BLaER1 treated with 17β-estradiol and CSF1 and Interleukin-3, amounts not matched to agents 10 nM and 100 nM (cell line): Measurements from ENCODE around the gene GLRX.

Experiments
- H3K27ac ChIP-seq, 11 experiments: shearing (Covaris generic); formaldehyde crosslinking; 2 replicates each; pipeline ENCODE4 v1.8.1; 2022
- H3K27me3 ChIP-seq, 11 experiments: shearing (Covaris generic); formaldehyde crosslinking; 2 replicates each; pipeline ENCODE4 v1.8.1; 2022
- H3K36me3 ChIP-seq, 11 experiments: shearing (Covaris generic); formaldehyde crosslinking; 2 replicates each; pipeline ENCODE4 v1.8.1; 2022
- H3K4me1 ChIP-seq, 10 experiments: shearing (Covaris generic); formaldehyde crosslinking; 2 replicates each; pipeline ENCODE4 v1.8.1; 2022
- H3K4me2 ChIP-seq, 11 experiments: shearing (Covaris generic); formaldehyde crosslinking; 2 replicates each; pipeline ENCODE4 v1.8.1; 2022
- H3K4me3 ChIP-seq, 10 experiments: shearing (Covaris generic); formaldehyde crosslinking; 2 replicates each; pipeline ENCODE4 v1.8.1; 2022
- H3K9ac ChIP-seq, 11 experiments: shearing (Covaris generic); formaldehyde crosslinking; 2 replicates each; pipeline ENCODE4 v1.8.1; 2022
- H3K9me3 ChIP-seq, 11 experiments: shearing (Covaris generic); formaldehyde crosslinking; replicated peaks in 1 of 11; 2 replicates each; pipeline ENCODE4 v1.8.1; 2022
- H4K20me1 ChIP-seq, 11 experiments: shearing (Covaris generic); formaldehyde crosslinking; 2 replicates each; pipeline ENCODE4 v1.8.1; 2022
- Cebpa-rat ChIP-seq, 11 experiments: shearing (Covaris generic); IDR thresholded peaks; 2 replicates each; pipeline ENCODE4 v1.8.1; 2022

The GLRX gene

DNA sequence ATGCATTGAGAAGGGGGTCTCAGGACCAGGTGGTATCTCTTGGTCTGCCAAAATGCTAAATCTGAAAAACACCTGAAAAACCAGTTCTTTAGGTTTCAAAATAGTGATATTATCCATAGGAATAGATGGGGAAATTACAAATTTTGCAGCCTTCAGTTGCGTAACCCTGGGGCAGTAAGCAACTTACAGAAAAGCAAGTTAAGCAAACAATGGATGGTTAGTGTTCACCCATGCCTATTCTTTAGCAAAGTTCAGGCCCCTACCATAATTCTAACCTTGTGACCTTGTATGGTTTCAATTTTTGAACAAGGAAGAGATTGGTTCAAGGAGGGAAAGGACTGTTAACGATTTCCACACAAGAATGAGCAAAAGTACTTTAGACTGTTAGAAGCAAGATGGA, 24.5 kb downstream of the GLRX start:
- peaks cover 0 to 4% (median 0%) of the 10 kb centered on the region in 11 experiments; a peak in 2 of 22 replicates for H3K9me3 ChIP-seq
- peaks cover 18 to 78% (median 55%) of the 10 kb centered on the region in 11 experiments; a peak in 20 of 22 replicates for H3K36me3 ChIP-seq
- H3K27ac ChIP-seq = no peak overlapping the region
- peaks cover 5 to 32% (median 10%) of the 10 kb centered on the region in 10 experiments; a peak in 19 of 20 replicates for H3K4me1 ChIP-seq
- H3K4me3 ChIP-seq = no peak overlapping the region
- H3K4me2 ChIP-seq = peak overlapping the region in 3 of 11 experiments; percentile 6 to 48 (median 28); a peak in 2 of 22 replicates
- TF ChIP-seq Cebpa-rat (IDR thresholded peaks at IDR 0.05) = peak in 5 of 11 experiments; percentile 10 to 30 (median 22); a peak in 2 of 22 replicates
- H4K20me1 ChIP-seq = no peaks in the 10 kb centered on the region
- no peak overlapping the region for H3K9ac ChIP-seq
- H3K27me3 ChIP-seq = no peaks in the 10 kb centered on the region

DNA sequence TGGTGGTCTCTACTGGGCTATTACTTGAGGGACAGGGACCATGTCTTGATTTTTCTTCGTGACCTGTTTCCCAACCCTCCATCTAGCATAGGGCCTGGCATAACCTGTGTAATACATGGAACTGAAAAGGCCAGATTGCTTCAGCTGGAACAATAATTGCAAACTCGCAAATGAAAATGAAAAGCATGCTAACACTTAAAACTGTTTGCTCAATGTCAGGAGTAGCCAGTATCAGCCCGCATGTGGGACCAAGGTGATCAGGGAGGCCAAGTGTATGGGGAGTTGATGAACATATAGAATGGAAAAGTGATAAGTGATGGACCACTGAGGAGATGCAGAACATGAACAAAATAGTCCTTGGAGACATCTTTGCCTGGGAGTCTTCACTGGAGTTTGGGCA, 25.2 kb downstream of the GLRX start:
- H3K4me1 ChIP-seq = peaks cover 5 to 28% (median 10%) of the 10 kb centered on the region in 10 experiments; a peak in 19 of 20 replicates
- no peaks in the 10 kb centered on the region for H3K27me3 ChIP-seq
- TF ChIP-seq Cebpa-rat (IDR thresholded peaks at IDR 0.05) = no peak
- H3K4me3 ChIP-seq = no peak overlapping the region
- no peak overlapping the region for H3K9ac ChIP-seq
- no peak overlapping the region for H3K27ac ChIP-seq
- H3K4me2 ChIP-seq = no peak overlapping the region
- no peaks in the 10 kb centered on the region for H4K20me1 ChIP-seq
- peaks cover 0 to 4% (median 0%) of the 10 kb centered on the region in 11 experiments; a peak in 2 of 22 replicates for H3K9me3 ChIP-seq
- peaks cover 23 to 78% (median 60%) of the 10 kb centered on the region in 11 experiments; a peak in 21 of 22 replicates for H3K36me3 ChIP-seq

DNA sequence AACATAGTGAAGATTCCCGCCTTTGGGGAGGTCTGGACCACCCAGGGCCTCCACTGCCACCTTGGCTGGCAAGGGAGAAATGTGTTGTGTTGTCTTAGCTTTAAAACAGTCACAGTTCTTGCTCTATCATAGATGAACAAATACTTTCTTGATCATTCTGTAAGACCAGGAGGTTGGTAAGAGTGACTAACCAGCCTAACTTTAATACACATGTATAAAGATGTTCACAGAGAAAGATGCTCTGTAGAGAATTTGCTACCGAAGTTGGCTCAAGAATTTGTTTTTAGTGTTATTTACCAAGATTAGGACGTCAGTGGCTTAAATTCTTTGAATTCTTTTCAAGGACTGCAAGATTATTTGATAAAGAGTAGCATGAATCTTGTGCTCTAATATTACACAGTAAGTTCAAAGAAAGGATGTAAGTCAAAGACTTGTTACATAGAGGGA, 28.4 kb downstream of the GLRX start:
- H3K27ac ChIP-seq = no peak overlapping the region
- H3K36me3 ChIP-seq = peaks cover 48 to 96% (median 76%) of the 10 kb centered on the region in 11 experiments

DNA sequence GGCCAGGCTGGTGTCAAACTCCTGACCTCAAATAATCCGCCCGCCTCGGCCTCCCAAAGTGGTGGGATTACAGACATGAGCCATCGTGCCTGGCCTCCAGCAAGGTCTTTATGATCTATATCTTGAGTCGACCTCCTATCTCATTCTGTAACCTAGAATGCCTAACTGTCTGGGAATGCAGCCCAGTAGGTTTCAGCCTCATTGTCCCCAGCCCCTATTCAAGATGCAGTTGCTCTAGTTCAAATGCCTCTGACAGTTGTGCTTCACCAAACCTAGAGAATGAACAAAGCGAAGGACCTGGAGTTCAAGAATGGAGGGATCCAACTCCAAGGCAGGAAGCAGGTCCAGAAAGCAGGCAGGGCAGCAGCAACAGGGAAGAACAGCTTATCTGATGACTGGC, 30.8 kb downstream of the GLRX start:
- Histone ChIP-seq H3K4me2 (no peak overlapping the region), H3K9me3 (no peaks in the 10 kb centered on the region), H4K20me1 (no peaks in the 10 kb centered on the region), H3K27ac (no peak overlapping the region), H3K4me1 (no peaks in the 10 kb centered on the region), H3K27me3 (no peaks in the 10 kb centered on the region), H3K9ac (no peak overlapping the region), H3K36me3 (peaks cover 62 to 98% (median 81%) of the 10 kb centered on the region in 11 experiments), H3K4me3 (no peak overlapping the region)
- TF ChIP-seq Cebpa-rat (IDR thresholded peaks at IDR 0.05) = no peak

More for the DNA sequence above, 28.4 kb downstream of the GLRX start:
- Histone ChIP-seq H3K27me3 (no peaks in the 10 kb centered on the region), H4K20me1 (no peaks in the 10 kb centered on the region), H3K9ac (no peak overlapping the region), H3K4me3 (no peak overlapping the region), H3K4me1 (peaks cover 0 to 11% (median 0%) of the 10 kb centered on the region in 10 experiments; a peak in 4 of 20 replicates), H3K9me3 (no peaks in the 10 kb centered on the region), H3K4me2 (no peak overlapping the region)
- no peak for TF ChIP-seq Cebpa-rat (IDR thresholded peaks at IDR 0.05)

DNA sequence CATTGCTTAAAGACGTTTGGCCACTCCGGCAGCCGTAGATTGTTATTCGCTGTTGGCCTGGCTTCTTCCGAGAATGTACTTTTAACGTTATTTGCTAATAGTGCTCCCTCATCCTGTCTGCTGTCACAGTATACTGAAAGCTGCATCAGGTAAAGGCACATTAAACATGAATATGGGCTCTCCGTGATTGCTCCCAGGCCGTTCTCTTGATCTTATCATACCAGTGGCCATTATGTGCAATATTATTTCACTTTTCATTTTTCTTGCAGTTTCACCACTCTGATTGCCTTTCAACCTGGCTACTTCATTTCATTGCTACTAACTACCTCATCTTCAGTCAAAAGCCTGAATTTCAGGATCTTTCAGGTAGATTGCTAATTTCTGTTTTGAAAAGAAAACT, 34.0 kb downstream of the GLRX start:
- Histone ChIP-seq H4K20me1 (no peaks in the 10 kb centered on the region), H3K4me1 (peaks cover 0 to 18% (median 0%) of the 10 kb centered on the region in 10 experiments; a peak in 4 of 20 replicates), H3K36me3 (peaks cover 63 to 100% (median 78%) of the 10 kb centered on the region in 11 experiments), H3K4me3 (no peak overlapping the region), H3K9ac (no peak overlapping the region), H3K27ac (no peak overlapping the region), H3K4me2 (no peak overlapping the region), H3K9me3 (no peaks in the 10 kb centered on the region), H3K27me3 (no peaks in the 10 kb centered on the region)
- TF ChIP-seq Cebpa-rat (IDR thresholded peaks at IDR 0.05) = no peak

DNA sequence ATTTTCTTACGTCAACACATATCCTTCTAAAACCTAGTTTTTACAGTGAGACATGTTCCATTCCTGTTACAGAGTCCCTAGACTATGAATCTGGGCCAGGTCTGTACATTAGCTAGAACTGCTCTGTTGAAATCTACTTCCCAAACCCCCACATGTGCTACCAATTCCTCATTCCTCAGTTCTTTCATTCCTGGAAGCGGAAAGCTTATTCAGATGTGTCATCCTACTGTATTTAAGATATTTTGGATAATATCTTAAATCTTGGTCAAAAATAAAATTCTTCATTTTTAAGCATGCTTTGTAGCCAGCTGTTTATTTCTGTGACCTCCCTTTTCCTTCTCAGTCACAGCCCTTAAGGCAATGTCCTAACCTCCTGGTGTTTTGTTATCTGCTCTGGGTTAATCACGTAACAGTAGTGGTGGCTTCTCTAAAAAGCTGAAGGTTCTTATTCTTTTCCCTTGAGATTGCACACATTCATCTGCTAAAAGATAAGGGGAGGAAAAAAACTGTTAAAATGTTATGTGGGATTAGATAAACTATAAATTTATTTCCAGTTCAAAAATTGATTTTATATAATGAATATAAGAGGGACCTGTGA, 35.6 kb downstream of the GLRX start:
- H3K9me3 ChIP-seq = no peaks in the 10 kb centered on the region
- TF ChIP-seq Cebpa-rat (IDR thresholded peaks at IDR 0.05) = no peak

DNA sequence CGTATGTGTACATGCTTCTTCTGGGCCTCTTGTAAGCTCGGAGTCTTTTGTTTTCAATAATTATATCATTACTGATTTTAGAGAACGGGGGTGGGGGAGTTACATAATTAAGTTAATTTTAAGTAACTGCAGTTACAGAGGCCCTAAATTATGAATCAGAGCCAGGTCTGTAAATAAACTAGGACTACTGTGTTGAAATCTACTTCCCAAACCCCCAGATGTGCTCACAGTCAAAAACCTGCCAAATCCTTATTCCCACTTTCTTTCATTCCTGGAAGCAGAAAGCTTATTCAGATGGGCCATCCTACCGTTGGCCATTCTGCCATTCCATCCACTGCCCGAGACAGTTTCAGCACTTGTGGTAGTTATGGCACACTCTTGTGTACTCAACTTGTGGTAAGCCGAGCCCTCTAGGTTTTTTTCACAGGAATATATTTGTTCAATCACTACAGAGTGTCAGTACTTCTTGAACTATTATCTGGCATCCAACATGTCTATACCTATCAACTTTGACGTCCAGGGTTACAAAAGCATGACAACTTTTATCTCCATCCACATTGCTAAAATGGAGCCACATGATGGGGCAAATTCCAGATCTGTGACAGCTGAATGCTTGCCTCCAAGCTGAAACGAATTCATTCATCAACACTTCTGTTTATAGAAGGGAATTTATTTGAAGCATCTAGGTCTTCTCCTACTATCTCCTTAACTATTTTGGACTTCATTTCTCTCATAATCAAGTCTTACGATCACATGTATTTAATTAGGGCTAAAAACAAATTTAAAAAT, 37.8 kb downstream of the GLRX start:
- no peak overlapping the region for H3K4me2 ChIP-seq
- H3K4me1 ChIP-seq = peaks cover 0 to 44% (median 21%) of the 10 kb centered on the region in 10 experiments; a peak in 18 of 20 replicates
- no peaks in the 10 kb centered on the region for H3K9me3 ChIP-seq
- no peaks in the 10 kb centered on the region for H3K27me3 ChIP-seq
- no peak overlapping the region for H3K9ac ChIP-seq
- H3K36me3 ChIP-seq = peaks cover 34 to 76% (median 48%) of the 10 kb centered on the region in 11 experiments
- no peak overlapping the region for H3K4me3 ChIP-seq
- H4K20me1 ChIP-seq = no peaks in the 10 kb centered on the region
- no peak for TF ChIP-seq Cebpa-rat (IDR thresholded peaks at IDR 0.05)
- H3K27ac ChIP-seq = no peak overlapping the region

More for the DNA sequence above, 35.6 kb downstream of the GLRX start:
- no peak overlapping the region for H3K4me3 ChIP-seq
- H3K27ac ChIP-seq = no peak overlapping the region
- H3K27me3 ChIP-seq = no peaks in the 10 kb centered on the region
- H3K9ac ChIP-seq = no peak overlapping the region
- H4K20me1 ChIP-seq = no peaks in the 10 kb centered on the region
- peaks cover 0 to 23% (median 0%) of the 10 kb centered on the region in 10 experiments; a peak in 6 of 20 replicates for H3K4me1 ChIP-seq
- H3K4me2 ChIP-seq = no peak overlapping the region
- peaks cover 54 to 90% (median 67%) of the 10 kb centered on the region in 11 experiments for H3K36me3 ChIP-seq

DNA sequence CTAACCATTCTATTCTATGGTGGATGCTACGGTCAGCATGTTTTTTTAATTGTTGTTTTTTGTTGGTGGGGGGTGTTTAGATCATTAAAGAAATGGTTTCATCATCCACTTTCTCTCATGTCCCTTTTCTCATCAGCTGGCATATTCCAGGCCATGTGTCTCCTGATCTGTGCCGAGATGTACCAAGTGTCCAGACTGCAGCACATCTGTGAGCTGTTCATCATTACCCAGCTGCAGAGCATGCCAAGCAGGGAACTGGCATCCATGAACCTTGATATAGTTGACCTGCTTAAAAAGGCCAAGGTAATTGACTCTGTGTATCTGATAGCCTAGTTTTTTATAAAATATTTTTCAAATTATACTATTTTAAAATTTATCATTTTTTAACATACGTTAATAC, 38.9 kb downstream of the GLRX start:
- no peak overlapping the region for H3K4me3 ChIP-seq
- no peaks in the 10 kb centered on the region for H4K20me1 ChIP-seq
- H3K36me3 ChIP-seq = peaks cover 28 to 66% (median 40%) of the 10 kb centered on the region in 11 experiments
- no peaks in the 10 kb centered on the region for H3K9me3 ChIP-seq
- H3K4me2 ChIP-seq = no peak overlapping the region
- H3K4me1 ChIP-seq = peaks cover 10 to 54% (median 31%) of the 10 kb centered on the region in 10 experiments; a peak in 19 of 20 replicates
- TF ChIP-seq Cebpa-rat (IDR thresholded peaks at IDR 0.05) = no peak
- no peak overlapping the region for H3K27ac ChIP-seq
- H3K27me3 ChIP-seq = no peaks in the 10 kb centered on the region
- no peak overlapping the region for H3K9ac ChIP-seq

DNA sequence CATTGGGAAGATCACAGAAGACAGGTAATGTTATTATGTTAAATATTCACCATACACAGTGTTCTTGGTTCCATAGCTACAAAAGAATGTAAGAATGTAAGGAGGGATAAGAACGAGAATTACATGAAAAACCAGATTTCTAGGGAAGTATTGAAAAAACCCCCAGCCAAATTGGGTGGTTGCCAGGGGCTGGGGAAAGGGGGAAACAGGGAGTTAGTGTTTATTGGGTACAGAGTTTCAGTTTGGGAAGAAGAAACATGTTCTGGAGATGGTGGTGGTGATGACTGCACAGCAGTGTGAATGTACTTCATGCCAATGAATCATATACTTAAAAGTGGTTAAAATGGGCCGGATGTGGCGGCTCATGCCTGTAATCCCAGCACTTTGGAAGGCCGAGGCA, 40.3 kb downstream of the GLRX start:
- H3K9ac ChIP-seq = no peak overlapping the region
- H3K4me1 ChIP-seq = peaks cover 10 to 60% (median 33%) of the 10 kb centered on the region in 10 experiments; a peak in 19 of 20 replicates
- TF ChIP-seq Cebpa-rat (IDR thresholded peaks at IDR 0.05) = no peak
- no peaks in the 10 kb centered on the region for H4K20me1 ChIP-seq
- no peak overlapping the region for H3K4me2 ChIP-seq
- peaks cover 13 to 58% (median 28%) of the 10 kb centered on the region in 11 experiments for H3K36me3 ChIP-seq
- H3K27me3 ChIP-seq = no peaks in the 10 kb centered on the region
- H3K27ac ChIP-seq = no peak overlapping the region
- H3K9me3 ChIP-seq = no peaks in the 10 kb centered on the region
- H3K4me3 ChIP-seq = no peak overlapping the region
